GM18502 (cell line): ENCODE measurements around the gene CREB3L2.

Experiments used
- ATAC-seq: cut with Tn5 transposase; IDR thresholded peaks from one replicate; pipeline ENCODE4 v1.9.1; 2021; ENCODE audit warnings: mild to moderate bottlenecking; ENCODE audit not compliant: unreplicated experiment, poor library complexity

Gene CREB3L2

DNA sequence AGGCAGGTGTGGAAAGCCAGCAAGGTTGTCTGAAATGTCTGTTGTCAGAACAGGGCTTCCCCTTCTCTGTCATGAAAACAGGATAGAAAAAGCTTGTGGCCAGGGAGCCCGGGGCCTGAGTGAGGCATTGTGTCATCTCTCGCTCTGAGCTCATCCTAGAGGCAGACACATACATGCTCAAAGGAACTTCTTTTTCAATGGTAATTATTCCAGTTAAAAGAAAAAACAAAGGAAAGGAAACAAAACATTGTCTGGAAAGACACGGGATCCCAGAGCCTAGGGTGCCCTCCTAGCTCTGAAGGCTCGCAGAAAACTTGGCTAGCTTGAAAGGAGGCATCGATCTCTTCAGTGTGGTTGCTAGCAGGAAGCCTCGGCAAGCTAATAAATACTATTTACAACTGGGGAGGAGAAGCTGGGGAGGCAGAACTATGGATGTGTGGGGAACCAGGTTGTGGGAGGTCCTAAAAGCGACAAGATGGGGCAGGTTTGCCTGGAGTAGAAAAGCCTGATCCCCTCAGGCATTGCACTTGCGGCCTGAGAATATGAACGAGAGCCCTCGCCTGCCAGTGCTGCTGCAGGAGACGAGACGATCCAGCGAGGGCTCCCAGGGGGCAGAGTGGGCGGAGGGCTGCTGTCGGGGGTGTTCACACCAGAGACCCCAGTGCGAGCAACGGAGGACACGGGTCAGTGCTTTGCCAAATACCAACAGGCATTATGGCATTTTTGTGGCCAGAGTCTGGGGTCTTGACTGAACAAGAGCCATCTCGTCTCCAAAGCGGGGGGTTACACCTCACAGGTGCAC is 122.3 kb downstream of the CREB3L2 start:
- ATAC-seq: no peak

- ATAC-seq: no peak
Observed at GRCh38 chr7:137878333-137878961, 123.4 kb downstream of the CREB3L2 start.

DNA sequence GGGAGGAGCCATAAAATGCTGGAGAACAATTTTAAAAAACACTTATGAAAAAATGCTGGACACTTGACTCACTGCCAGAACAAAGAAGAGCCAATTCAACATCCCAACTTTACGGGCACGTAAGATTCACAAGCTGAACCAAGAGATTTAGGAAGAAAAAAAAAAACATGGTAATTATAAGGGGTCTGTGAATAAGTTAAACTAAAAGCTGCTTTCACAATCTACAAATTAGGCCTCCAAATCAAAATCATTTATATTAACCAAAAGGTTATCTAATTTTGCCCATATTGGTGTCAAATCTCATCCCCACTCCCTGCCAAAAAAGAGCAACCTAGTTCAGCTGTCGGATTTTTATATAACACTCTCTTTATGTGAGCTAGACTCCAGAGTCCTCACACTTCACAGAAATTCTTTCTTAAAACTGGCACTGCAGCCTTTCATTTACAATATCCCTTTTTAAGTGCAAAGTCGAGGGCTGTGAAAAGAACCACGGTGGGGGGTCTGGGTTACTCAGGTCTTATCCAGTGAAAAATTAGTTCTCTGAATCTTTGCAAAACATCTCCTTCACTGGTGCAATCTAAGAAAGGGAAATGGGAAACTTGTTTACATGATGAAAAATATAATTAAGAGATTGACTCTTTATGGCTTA is 124.7 kb downstream of the CREB3L2 start:
- no peak for ATAC-seq

- ATAC-seq: no peak
Observed at GRCh38 chr7:137875746-137876145, 126.1 kb downstream of the CREB3L2 start.

GRCh38 chr7:137873979-137874777 is 127.7 kb downstream of the CREB3L2 start:
- ATAC-seq: no peak

DNA sequence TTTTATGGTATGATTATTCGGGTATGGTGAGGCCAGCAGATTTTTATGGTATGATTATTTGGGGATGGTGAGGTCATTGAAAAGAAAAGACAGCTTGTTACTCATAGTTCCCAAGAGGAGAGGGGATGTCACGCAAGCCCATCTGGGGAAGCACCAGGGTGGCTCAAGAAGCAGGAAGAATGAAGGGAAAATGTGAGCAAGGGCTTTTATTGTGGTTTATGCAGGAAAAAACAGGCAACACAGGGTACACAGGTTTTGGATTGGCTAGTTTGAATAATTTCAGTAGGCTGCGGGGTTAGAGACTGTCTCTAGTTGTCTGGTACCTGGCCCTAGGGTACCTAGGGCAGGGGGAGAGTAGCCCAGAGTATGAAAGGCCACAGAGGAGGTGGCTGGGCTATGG is 128.4 kb downstream of the CREB3L2 start:
- no peak for ATAC-seq

- ATAC-seq: no peak
Observed at GRCh38 chr7:137871170-137871915, 130.5 kb downstream of the CREB3L2 start.

- ATAC-seq: no peak
Observed at GRCh38 chr7:137870684-137871083, 131.2 kb downstream of the CREB3L2 start.

- ATAC-seq: no peak
Observed at GRCh38 chr7:137870078-137870477, 131.8 kb downstream of the CREB3L2 start.

- no peak for ATAC-seq
Observed at GRCh38 chr7:137869260-137869659, 132.6 kb downstream of the CREB3L2 start.

DNA sequence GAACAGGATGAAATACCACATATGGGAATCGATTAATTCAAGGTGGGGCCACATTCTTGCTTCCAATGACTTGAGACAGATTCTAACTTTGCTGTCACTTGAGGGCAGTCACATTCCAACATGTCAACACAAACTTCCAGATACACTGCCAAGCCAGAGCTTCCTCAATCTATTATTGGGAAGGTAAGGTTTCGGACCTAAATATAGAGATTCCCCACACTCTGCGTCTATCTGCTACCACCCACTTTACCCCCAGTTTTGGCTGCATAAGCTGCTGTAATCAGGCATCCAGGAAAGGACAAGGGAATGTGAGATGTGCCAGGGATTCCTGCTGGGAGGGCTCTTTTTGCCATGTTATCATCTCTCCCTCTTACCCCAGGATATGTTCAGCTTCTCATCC is 134.6 kb downstream of the CREB3L2 start:
- ATAC-seq: no peak

- ATAC-seq: no peak
Observed at GRCh38 chr7:137865764-137866163, 136.1 kb downstream of the CREB3L2 start.

- no peak for ATAC-seq
Observed at GRCh38 chr7:137862964-137863363, 138.9 kb downstream of the CREB3L2 start.

DNA sequence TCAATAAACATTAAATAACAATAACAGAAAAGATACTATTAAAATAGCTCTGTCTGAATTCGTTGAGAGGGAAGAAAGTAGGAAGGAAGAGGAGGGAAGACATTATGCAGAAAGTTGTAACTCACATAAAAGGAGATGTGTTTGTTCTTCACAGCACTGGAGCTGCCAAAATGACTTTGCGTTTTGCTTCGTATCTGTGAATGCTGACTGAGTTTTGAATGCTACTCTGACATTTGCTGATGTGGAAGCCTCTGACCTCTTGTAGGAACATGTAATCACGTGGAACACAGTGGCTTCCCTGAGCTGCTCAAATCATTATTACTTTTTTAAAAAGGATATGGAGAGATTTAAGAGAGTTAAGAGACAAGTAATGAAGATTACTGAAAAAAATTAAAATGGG is 139.5 kb downstream of the CREB3L2 start:
- no peak for ATAC-seq

DNA sequence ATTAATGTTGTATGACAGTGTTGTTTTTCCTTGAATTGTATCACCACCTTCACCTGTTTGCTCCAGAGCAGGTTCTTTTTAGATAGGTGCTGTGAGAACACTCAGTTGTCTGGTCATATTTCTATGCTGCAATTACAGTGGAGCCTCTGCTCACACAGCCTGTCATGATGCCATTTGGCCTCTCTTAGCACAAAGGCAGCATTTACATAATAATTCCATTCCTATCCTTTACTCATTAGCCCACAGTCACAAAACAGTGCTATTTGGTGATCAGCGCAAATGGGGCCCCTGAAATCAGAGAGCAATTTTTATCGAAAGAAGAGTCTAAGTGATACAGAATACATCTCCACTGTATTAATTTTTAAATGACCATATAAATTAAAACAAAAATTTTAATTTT is 141.3 kb downstream of the CREB3L2 start:
- no peak for ATAC-seq

GRCh38 chr7:137853053-137853452 is 148.8 kb downstream of the CREB3L2 start:
- no peak for ATAC-seq

- ATAC-seq: no peak
Observed at GRCh38 chr7:137852108-137852507, 149.8 kb downstream of the CREB3L2 start.

DNA sequence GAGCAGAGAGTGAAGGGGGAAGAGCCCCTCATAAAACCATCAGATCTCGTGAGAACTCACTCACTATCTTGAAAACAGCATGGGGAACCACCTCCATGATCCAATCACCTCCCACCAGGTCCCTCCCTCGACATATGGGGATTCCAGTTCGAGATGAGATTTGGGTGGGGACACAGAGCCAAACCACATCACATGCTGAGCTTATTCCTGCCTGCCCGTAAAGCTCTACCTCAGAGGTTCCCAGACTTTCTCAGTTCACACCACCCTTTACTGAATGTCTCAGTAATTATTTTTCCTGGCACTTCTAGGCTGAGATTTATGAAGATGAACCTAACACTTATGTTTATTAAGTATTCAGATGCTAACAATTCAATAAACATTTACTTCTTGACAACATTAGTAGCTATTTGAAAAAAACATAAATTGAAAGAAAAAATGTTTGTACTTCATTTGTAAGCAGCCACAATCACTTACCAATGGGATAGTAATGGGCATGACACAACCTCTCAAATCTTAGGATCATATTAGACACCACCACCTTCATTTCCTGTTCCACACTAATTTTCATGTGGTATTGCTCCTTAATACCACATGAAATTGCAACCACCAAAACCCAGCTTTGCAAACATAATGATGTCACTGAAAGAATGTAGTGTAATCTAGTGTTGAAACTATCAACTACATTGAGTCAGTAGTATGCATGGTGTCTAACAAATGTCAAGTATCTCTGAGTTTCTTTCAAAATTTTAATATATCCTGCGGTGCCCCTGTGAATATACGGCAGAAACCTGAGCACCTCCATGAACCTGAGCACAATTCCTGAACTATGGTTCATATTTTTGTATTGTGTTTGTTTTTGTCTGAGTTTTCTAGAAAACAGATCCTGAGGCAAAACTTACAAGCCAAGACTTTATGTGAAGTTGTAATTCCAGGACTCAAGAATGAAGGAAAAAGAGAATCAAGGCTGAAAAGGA is 150.6 kb downstream of the CREB3L2 start:
- ATAC-seq: no peak

DNA sequence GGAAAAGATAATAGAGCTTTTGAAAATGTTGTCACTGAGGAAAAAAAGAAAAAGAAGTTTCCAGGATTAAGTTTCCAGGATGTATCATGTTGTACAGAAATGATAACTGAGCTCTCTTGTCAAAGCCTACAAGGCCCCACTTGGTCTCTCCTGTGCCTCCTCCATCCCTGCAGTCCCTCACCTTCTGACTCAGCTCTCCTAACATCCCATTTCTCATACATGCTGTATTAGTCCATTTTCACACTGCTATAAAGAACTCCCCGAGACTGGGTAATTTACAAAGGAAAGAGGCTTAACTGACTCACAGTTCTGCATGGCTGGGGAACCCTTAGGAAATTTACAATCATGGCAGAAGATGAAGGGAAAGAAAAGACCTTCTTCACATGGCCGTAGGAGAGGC is 151.3 kb downstream of the CREB3L2 start:
- ATAC-seq: no peak
